Upper lobe of left lung (tissue), 4 donors: ENCODE measurements around the gene CDK7.

Source experiments
- POLR2A ChIP-seq, 4 donors: fragments of 450-650 bp; IDR thresholded peaks; one replicate each; pipeline ENCODE4 v1.5.1; 2016 to 2017; ENCODE audit warnings: antibody characterized with exemption in 4 of 4, mild to moderate bottlenecking in 2 of 4
- TF ChIP-seq, protein P1 (sequence below), 6 experiments: fragments of 450-650 bp in 4 of 6; fragments of 200-600 bp in 2 of 6; sonication (generic) in 2 of 6; IDR thresholded peaks; one replicate each; pipeline ENCODE4 v1.5.1; 2016 to 2019; ENCODE audit warnings: antibody characterized with exemption in 6 of 6

DNA sequence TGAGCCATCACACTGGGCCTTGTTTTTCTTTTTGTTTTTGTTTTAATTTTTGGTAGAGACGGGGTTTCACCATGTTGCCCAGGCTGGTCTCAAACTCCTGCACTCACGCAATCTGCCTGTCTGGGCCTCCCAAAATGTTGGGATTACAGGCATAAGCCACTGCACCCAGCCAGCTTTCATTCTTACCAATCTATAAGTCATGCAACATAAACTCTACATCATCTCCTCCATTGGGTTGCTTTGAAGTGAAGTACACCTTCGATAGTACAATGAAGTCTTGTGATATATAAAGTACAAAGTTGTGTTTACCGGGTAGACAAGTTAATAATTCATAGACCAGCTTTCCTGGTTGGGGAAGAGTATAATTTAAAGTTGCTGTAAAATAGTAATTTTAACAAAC, 8.8 kb upstream of the CDK7 start:
- TF ChIP-seq, protein P1, sequence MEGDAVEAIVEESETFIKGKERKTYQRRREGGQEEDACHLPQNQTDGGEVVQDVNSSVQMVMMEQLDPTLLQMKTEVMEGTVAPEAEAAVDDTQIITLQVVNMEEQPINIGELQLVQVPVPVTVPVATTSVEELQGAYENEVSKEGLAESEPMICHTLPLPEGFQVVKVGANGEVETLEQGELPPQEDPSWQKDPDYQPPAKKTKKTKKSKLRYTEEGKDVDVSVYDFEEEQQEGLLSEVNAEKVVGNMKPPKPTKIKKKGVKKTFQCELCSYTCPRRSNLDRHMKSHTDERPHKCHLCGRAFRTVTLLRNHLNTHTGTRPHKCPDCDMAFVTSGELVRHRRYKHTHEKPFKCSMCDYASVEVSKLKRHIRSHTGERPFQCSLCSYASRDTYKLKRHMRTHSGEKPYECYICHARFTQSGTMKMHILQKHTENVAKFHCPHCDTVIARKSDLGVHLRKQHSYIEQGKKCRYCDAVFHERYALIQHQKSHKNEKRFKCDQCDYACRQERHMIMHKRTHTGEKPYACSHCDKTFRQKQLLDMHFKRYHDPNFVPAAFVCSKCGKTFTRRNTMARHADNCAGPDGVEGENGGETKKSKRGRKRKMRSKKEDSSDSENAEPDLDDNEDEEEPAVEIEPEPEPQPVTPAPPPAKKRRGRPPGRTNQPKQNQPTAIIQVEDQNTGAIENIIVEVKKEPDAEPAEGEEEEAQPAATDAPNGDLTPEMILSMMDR (IDR thresholded peaks at IDR 0.05) = no peak
- no peak for TF ChIP-seq POLR2A (IDR thresholded peaks at IDR 0.05)
